ACC112 (cell line): ENCODE data around the gene UROC1.

Experiments used
- H2AFZ ChIP-seq: fragments of 200-600 bp; sonication (generic); one replicate; pipeline ENCODE4 v1.6.0; 2017; ENCODE audit warnings: antibody characterized with exemption, low read length; ENCODE audit not compliant: unreplicated experiment
- H3K27ac ChIP-seq: fragments of 200-600 bp; sonication (generic); 2 replicates; pipeline ENCODE4 v1.5.1; 2014; ENCODE audit warnings: low read depth, mild to moderate bottlenecking, antibody characterized with exemption, low read length, moderate library complexity
- H3K27me3 ChIP-seq: fragments of 200-600 bp; sonication (generic); 2 replicates; pipeline ENCODE4 v1.6.1; 2014; ENCODE audit warnings: mild to moderate bottlenecking, antibody characterized with exemption, low read length, moderate library complexity, mixed read lengths; ENCODE audit not compliant: insufficient read depth
- H3K36me3 ChIP-seq: fragments of 200-600 bp; sonication (generic); 2 replicates; pipeline ENCODE4 v1.6.1; 2016; ENCODE audit warnings: mild to moderate bottlenecking, antibody characterized with exemption, low read length, moderate library complexity, mixed read lengths; ENCODE audit not compliant: insufficient read depth
- H3K4me1 ChIP-seq: fragments of 200-600 bp; sonication (generic); one replicate; pipeline ENCODE4 v1.6.1; 2016; ENCODE audit warnings: low read length, mixed read lengths; ENCODE audit not compliant: insufficient read depth, unreplicated experiment, control insufficient read depth
- H3K4me3 ChIP-seq: fragments of 200-600 bp; sonication (generic); 2 replicates; pipeline ENCODE4 v1.5.1; 2014; ENCODE audit warnings: mild to moderate bottlenecking, low read depth, low read length
- H3K79me2 ChIP-seq: fragments of 200-600 bp; sonication (generic); one replicate; pipeline ENCODE4 v1.6.0; 2016; ENCODE audit warnings: low read length; ENCODE audit not compliant: control insufficient read depth, unreplicated experiment, insufficient read depth

UROC1 gene

DNA sequence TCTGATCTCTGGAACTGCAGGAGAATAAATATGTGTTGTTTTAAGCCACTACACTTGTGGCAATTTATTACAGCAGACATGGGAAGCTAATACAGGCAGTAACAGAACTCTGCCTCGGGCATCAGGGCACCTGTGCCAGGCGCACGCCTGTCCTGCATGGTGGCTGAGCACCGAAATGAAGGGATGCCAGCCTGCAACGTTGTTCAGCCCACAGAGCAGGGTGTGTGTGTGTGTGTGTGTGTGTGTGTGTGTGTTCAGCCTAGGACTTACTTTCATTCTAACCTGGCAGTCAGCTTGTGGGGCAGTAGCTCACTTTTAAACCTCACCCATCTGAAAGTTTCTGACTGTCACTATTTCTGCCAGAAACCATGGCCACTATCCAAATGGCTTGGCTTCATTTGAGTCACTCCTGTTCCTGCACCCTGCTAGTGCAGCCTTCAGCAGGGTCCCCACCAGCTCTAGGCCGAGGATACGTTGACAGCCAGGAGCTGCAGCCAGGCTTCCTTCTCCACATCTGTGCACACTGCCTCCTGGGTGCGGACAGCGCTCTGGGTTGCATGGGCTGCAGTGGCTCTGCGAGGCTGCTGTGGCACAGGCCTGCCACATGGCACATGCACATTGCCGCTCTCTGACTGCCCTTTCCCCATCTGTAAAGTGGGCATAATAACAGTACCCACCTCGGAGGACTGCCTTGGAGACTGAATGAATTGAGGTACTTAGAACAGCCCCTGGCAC is 4.5 kb downstream of the UROC1 start:
- Histone ChIP-seq H3K4me1 (peaks cover 7% of the 10 kb centered on the region), H3K27ac (no peak overlapping the region), H3K4me3 (no peak overlapping the region), H2AFZ (no peak overlapping the region), H3K36me3 (no peaks in the 10 kb centered on the region), H3K79me2 (no peaks in the 10 kb centered on the region), H3K27me3 (no peaks in the 10 kb centered on the region)

GRCh38 chr3:126512026-126512425 is 5.5 kb downstream of the UROC1 start:
- no peak overlapping the region for H3K27ac ChIP-seq
- peaks cover 7% of the 10 kb centered on the region for H3K4me1 ChIP-seq
- H3K36me3 ChIP-seq = no peaks in the 10 kb centered on the region
- no peak overlapping the region for H2AFZ ChIP-seq
- H3K4me3 ChIP-seq = no peak overlapping the region
- H3K27me3 ChIP-seq = no peaks in the 10 kb centered on the region
- no peaks in the 10 kb centered on the region for H3K79me2 ChIP-seq

DNA sequence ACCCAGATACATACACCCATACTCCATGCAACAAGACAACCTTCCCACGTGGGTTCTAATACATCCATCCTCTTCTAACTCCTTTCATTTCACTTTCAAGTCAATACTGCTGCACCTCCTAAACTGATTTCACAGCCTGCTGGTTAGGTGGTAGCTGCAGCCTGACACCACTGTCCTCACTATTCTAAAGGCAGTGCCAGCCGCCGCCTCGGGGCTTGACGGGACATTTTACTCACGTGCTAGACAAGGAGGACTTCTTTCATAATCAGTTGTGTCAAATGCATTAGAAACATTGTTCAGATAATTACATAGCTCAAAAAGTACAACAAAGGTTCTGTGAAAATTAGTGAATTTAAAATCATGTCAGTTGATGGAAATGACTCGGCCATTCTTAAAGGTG is 6.3 kb downstream of the UROC1 start:
- Histone ChIP-seq H3K79me2 (no peaks in the 10 kb centered on the region), H3K27me3 (peaks cover 5% of the 10 kb centered on the region; the same call in 1 of the 2 replicates), H3K4me1 (peaks cover 7% of the 10 kb centered on the region), H3K27ac (no peak overlapping the region), H2AFZ (peak overlapping the region; percentile 32), H3K4me3 (no peak overlapping the region), H3K36me3 (no peaks in the 10 kb centered on the region)

DNA sequence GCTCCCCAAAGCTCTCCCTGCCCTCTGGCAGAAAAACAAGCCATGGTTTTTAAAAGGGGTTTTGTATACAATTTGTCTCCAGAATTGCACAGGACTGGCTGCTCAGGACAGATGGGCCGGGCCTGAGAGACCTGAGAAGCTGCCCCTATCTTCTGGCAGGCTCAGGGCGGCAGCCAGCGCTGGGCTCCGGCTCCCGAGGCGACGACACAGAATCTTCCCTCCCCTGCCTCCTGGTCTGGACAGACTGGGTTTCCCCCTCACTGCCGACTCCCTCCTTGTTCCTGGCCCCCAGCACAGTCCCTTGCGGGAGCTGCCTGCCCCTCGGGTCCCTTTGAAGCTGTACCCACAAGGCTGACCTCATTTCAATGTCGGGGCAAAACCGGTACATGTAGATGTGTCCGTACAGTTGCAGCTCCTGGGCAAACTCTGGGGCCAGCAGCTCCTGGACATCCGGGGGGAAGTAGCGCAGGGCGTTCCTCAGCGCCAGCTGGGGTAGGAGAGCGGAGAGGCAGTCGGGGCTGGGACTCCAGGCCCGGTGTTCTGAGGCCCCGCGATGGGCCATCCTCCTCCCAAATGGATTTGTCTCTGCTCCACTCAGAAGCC is 7.2 kb downstream of the UROC1 start:
- Histone ChIP-seq H3K27ac (no peak overlapping the region), H3K79me2 (no peaks in the 10 kb centered on the region), H2AFZ (no peak overlapping the region), H3K36me3 (no peaks in the 10 kb centered on the region), H3K27me3 (peaks cover 8% of the 10 kb centered on the region; the same call in 1 of the 2 replicates), H3K4me3 (no peak overlapping the region), H3K4me1 (peaks cover 7% of the 10 kb centered on the region)

DNA sequence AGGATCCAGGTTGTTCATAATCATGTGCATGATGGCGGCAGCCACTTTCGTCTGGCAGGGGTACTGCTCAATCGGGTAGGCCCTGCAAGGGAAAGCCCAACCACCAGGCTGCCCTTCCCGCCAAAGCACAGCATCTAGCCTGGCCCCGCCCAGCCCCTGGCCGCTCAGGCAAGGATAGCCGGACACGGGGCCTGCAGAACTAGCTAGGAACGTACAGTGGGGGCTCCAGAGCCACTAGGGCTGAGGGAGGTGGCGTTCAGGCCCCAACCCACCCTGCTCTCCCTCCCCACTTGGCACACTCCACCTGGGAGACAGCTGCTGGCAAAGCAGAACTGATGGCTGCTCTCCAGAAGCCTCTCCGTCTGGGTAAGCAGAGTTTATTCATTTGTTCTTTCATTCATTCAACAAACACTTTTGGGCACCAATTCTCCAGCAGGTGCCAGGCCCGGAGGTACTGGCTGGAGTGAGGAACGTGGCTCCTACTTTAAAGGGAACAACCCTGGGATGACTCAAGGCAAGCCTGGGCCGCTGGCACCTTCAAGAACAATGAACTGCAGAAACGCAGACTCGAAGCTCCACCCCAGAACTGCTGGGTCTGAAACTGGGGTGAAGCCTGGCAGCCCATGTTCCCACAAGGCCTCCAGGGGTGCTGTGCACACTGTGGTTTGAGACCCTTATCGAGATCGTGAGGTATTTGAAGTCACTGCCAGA is 7.8 kb downstream of the UROC1 start:
- Histone ChIP-seq H3K4me3 (no peak overlapping the region), H3K79me2 (no peaks in the 10 kb centered on the region), H3K4me1 (peaks cover 7% of the 10 kb centered on the region), H3K27ac (no peak overlapping the region), H3K27me3 (peaks cover 14% of the 10 kb centered on the region), H2AFZ (no peak overlapping the region), H3K36me3 (no peaks in the 10 kb centered on the region)

GRCh38 chr3:126508564-126508964 is 9.0 kb downstream of the UROC1 start:
- H3K4me1 ChIP-seq = peaks cover 7% of the 10 kb centered on the region
- H3K4me3 ChIP-seq = no peak overlapping the region
- H2AFZ ChIP-seq = no peak overlapping the region
- H3K36me3 ChIP-seq = no peaks in the 10 kb centered on the region
- H3K79me2 ChIP-seq = no peaks in the 10 kb centered on the region
- H3K27ac ChIP-seq = no peak overlapping the region
- peaks cover 19% of the 10 kb centered on the region for H3K27me3 ChIP-seq

DNA sequence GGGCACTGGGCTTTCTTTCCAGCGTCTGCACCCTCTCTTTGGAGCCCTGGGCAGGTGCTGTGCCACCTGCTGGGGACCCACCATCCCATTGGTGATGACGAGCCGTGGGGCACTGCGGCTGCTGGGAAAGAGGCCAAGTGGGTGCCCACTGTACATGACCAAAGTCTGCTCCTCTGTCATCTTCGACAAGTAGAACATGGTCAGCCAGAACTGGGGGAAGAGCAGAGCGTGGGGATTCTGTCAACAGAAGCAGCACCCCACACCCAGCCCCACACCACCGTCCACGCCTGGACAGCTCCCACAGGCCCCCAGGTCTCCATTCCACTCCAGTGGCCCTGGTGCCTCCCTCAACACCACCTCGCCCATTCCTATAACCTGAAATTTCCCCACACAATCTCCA is 9.7 kb downstream of the UROC1 start:
- Histone ChIP-seq H3K27me3 (peaks cover 19% of the 10 kb centered on the region), H3K36me3 (no peaks in the 10 kb centered on the region)

GRCh38 chr3:126503701-126504100 is 13.9 kb downstream of the UROC1 start:
- no peaks in the 10 kb centered on the region for H3K79me2 ChIP-seq
- H2AFZ ChIP-seq = no peak overlapping the region
- peaks cover 19% of the 10 kb centered on the region for H3K27me3 ChIP-seq
- H3K36me3 ChIP-seq = no peaks in the 10 kb centered on the region
- H3K27ac ChIP-seq = no peak overlapping the region
- H3K4me1 ChIP-seq = peaks cover 6% of the 10 kb centered on the region
- no peak overlapping the region for H3K4me3 ChIP-seq

More for the DNA sequence above, 9.7 kb downstream of the UROC1 start:
- peaks cover 7% of the 10 kb centered on the region for H3K4me1 ChIP-seq
- no peak overlapping the region for H3K27ac ChIP-seq
- no peaks in the 10 kb centered on the region for H3K79me2 ChIP-seq
- no peak overlapping the region for H2AFZ ChIP-seq
- no peak overlapping the region for H3K4me3 ChIP-seq

DNA sequence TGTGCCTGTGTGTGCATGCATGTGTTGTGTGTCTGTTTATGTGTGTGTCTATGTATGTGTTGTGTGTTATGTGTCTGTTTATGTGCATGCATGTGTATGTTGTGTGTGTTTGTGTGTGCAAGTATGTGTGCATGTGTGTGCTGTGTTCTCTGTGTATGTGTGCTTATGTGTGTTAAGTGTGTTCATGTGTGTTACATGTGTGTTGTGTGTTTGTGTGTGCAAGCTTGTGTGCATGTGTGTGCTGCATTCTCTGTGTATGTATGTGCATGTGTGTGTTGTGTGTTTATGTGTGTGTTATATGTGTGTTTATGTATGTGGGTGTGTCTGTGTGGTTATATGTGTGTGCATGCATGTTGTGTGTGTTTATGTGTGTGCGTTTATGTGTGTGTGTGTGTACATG is 14.9 kb downstream of the UROC1 start:
- peaks cover 19% of the 10 kb centered on the region for H3K27me3 ChIP-seq
- no peak overlapping the region for H2AFZ ChIP-seq
- no peaks in the 10 kb centered on the region for H3K4me1 ChIP-seq
- no peak overlapping the region for H3K27ac ChIP-seq
- H3K79me2 ChIP-seq = no peaks in the 10 kb centered on the region
- H3K36me3 ChIP-seq = no peaks in the 10 kb centered on the region
- no peak overlapping the region for H3K4me3 ChIP-seq

GRCh38 chr3:126501736-126502135 is 15.8 kb downstream of the UROC1 start:
- H3K4me1 ChIP-seq = no peaks in the 10 kb centered on the region
- H3K27me3 ChIP-seq = peaks cover 19% of the 10 kb centered on the region
- no peak overlapping the region for H2AFZ ChIP-seq
- no peak overlapping the region for H3K27ac ChIP-seq
- H3K4me3 ChIP-seq = no peak overlapping the region
- no peaks in the 10 kb centered on the region for H3K36me3 ChIP-seq
- H3K79me2 ChIP-seq = no peaks in the 10 kb centered on the region
